ENCODE measurements around the gene CHTF8.

DNA sequence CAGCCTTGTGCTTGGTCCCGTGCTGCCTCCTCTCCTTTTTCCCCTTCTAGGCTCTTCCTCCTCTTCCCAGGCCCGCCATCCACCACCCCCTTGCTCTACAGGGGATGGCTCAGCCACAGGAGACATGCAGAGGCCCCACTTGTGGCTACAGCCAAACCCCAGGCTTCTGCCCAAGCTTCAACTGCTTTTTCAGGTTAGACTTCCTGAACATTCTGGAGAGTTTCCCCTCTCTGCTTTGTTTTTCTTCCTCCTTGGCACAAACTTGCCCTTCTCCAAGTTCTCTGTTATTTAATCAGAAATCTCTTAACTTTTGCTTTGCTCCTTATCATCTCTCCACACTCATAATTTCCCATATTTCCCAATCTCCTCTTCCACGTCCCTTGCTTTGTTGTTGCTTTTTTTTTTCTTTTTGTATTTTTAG is 45.2 kb downstream of the CHTF8 start:
- no peak for TF ChIP-seq ZNF622 (IDR thresholded peaks at IDR 0.05)
- no peak for TF ChIP-seq TARDBP (IDR thresholded peaks at IDR 0.05; ENCODE audit: borderline replicate concordance)
- TF ChIP-seq, protein P1, sequence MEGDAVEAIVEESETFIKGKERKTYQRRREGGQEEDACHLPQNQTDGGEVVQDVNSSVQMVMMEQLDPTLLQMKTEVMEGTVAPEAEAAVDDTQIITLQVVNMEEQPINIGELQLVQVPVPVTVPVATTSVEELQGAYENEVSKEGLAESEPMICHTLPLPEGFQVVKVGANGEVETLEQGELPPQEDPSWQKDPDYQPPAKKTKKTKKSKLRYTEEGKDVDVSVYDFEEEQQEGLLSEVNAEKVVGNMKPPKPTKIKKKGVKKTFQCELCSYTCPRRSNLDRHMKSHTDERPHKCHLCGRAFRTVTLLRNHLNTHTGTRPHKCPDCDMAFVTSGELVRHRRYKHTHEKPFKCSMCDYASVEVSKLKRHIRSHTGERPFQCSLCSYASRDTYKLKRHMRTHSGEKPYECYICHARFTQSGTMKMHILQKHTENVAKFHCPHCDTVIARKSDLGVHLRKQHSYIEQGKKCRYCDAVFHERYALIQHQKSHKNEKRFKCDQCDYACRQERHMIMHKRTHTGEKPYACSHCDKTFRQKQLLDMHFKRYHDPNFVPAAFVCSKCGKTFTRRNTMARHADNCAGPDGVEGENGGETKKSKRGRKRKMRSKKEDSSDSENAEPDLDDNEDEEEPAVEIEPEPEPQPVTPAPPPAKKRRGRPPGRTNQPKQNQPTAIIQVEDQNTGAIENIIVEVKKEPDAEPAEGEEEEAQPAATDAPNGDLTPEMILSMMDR (IDR thresholded peaks at IDR 0.05 in 2 of 3, conservative IDR thresholded peaks at IDR 0.05 in 1 of 3; ENCODE audit: control insufficient read depth in 2 of 3, extremely low read depth in 1 of 3, insufficient read depth in 1 of 3, low read depth in 3 of 3, low read length in 3 of 3) = no peak
- no peak for TF ChIP-seq EED (IDR thresholded peaks at IDR 0.05; ENCODE audit: low read depth)
- TF ChIP-seq, protein P2, sequence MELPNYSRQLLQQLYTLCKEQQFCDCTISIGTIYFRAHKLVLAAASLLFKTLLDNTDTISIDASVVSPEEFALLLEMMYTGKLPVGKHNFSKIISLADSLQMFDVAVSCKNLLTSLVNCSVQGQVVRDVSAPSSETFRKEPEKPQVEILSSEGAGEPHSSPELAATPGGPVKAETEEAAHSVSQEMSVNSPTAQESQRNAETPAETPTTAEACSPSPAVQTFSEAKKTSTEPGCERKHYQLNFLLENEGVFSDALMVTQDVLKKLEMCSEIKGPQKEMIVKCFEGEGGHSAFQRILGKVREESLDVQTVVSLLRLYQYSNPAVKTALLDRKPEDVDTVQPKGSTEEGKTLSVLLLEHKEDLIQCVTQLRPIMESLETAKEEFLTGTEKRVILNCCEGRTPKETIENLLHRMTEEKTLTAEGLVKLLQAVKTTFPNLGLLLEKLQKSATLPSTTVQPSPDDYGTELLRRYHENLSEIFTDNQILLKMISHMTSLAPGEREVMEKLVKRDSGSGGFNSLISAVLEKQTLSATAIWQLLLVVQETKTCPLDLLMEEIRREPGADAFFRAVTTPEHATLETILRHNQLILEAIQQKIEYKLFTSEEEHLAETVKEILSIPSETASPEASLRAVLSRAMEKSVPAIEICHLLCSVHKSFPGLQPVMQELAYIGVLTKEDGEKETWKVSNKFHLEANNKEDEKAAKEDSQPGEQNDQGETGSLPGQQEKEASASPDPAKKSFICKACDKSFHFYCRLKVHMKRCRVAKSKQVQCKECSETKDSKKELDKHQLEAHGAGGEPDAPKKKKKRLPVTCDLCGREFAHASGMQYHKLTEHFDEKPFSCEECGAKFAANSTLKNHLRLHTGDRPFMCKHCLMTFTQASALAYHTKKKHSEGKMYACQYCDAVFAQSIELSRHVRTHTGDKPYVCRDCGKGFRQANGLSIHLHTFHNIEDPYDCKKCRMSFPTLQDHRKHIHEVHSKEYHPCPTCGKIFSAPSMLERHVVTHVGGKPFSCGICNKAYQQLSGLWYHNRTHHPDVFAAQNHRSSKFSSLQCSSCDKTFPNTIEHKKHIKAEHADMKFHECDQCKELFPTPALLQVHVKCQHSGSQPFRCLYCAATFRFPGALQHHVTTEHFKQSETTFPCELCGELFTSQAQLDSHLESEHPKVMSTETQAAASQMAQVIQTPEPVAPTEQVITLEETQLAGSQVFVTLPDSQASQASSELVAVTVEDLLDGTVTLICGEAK (IDR thresholded peaks at IDR 0.05; ENCODE audit: borderline replicate concordance) = no peak
- no peak for TF ChIP-seq JUND (IDR thresholded peaks at IDR 0.05; ENCODE audit: low read depth, low read length)
- TF ChIP-seq CHD1 (IDR thresholded peaks at IDR 0.05; ENCODE audit: low read depth, low read length) = no peak
- TF ChIP-seq TCF3 (IDR thresholded peaks at IDR 0.05; ENCODE audit: borderline replicate concordance, insufficient read depth, low read depth, low read length) = no peak
- no peak for TF ChIP-seq SRF (IDR thresholded peaks at IDR 0.05; ENCODE audit: low read depth in 2 of 2, low read length in 2 of 2)
- TF ChIP-seq, protein P3, sequence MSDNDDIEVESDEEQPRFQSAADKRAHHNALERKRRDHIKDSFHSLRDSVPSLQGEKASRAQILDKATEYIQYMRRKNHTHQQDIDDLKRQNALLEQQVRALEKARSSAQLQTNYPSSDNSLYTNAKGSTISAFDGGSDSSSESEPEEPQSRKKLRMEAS (IDR thresholded peaks at IDR 0.05; ENCODE audit: low read depth, low read length) = no peak
- TF ChIP-seq SIN3A (IDR thresholded peaks at IDR 0.05; ENCODE audit: low read depth, low read length) = no peak
- no peak for TF ChIP-seq NBN (IDR thresholded peaks at IDR 0.05)

All from GM12878 (cell line).